ENCODE measurements around the gene TMEM238L. TPM values are rescaled to one million over a fixed set of nuclear protein-coding genes. Genes with fewer than 3 reads are reported as not detected.

The TMEM238L gene
- total RNA-seq, 4 donors from 2014 or later = not detected

- TF ChIP-seq CTCF (IDR thresholded peaks at IDR 0.05) = no peak
- no peak for TF ChIP-seq POLR2A (IDR thresholded peaks at IDR 0.05)
- TF ChIP-seq POLR2AphosphoS5 (IDR thresholded peaks at IDR 0.05) = no peak
- TF ChIP-seq EP300 (IDR thresholded peaks at IDR 0.05) = no peak
- 86 to 88% methylated on average over 7 to 9 of the region's 10 CpGs for WGBS, 2 donors (ENCODE audit: low coverage in 1 of 2)
- Histone ChIP-seq H3K4me3 (no peak overlapping the region), H3K36me3 (no peaks in the 10 kb centered on the region), H3K9me3 (no peaks in the 10 kb centered on the region), H3K27me3 (no peaks in the 10 kb centered on the region), H3K4me1 (no peaks in the 10 kb centered on the region), H3K27ac (no peak overlapping the region)
- ATAC-seq = no peak
Observed at GRCh38 chr17:10752696-10753095, 51.2 kb downstream of the TMEM238L start.

GRCh38 chr17:10751563-10751962, 52.3 kb downstream of the TMEM238L start:
- H3K9me3 ChIP-seq = no peaks in the 10 kb centered on the region
- TF ChIP-seq POLR2AphosphoS5 (IDR thresholded peaks at IDR 0.05) (no peak), EP300 (IDR thresholded peaks at IDR 0.05) (no peak), CTCF (IDR thresholded peaks at IDR 0.05) (no peak), POLR2A (IDR thresholded peaks at IDR 0.05) (no peak)
- H3K27me3 ChIP-seq = no peaks in the 10 kb centered on the region
- no peak overlapping the region for H3K27ac ChIP-seq
- ATAC-seq = no peak
- no peak overlapping the region for H3K4me3 ChIP-seq
- no peaks in the 10 kb centered on the region for H3K4me1 ChIP-seq
- no peaks in the 10 kb centered on the region for H3K36me3 ChIP-seq
- 80 to 100% methylated on average over 1 of the region's 3 CpGs for WGBS, 2 donors (ENCODE audit: low coverage in 1 of 2)

DNA sequence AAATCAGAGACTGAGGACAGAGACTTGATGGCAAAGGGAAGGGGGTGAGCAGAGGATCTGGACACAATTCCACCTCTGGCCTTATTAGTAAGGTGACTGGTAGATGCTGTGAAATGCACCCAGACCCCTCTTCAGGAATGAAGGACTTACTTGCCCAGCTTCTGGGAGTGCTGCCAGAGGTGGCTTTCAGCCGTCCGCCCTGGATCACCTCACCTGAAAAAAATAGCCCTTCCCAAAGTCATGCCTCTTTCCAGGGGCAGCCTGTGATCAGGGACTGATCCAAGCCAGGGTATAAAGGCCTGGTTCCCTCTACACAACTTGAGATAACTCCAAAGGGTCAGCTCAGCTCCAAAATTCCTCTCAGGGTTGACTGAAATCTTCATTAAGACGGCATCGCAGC, 53.7 kb downstream of the TMEM238L start:
- Histone ChIP-seq H3K36me3 (no peaks in the 10 kb centered on the region), H3K4me3 (no peak overlapping the region), H3K9me3 (no peaks in the 10 kb centered on the region), H3K4me1 (peaks cover 0 to 3% (median 0%) of the 10 kb centered on the region in 3 donors), H3K27me3 (no peaks in the 10 kb centered on the region), H3K27ac (no peak overlapping the region)
- TF ChIP-seq POLR2AphosphoS5 (IDR thresholded peaks at IDR 0.05) (no peak), POLR2A (IDR thresholded peaks at IDR 0.05) (no peak), EP300 (IDR thresholded peaks at IDR 0.05) (no peak), CTCF (IDR thresholded peaks at IDR 0.05) (no peak)
- WGBS, 2 donors (ENCODE audit: low coverage in 1 of 2) = 82 to 92% methylated on average over 3 to 4 of the region's 4 CpGs
- no peak for ATAC-seq

GRCh38 chr17:10748531-10749181, 55.2 kb downstream of the TMEM238L start:
- Histone ChIP-seq H3K4me1 (peaks cover 0 to 13% (median 0%) of the 10 kb centered on the region in 3 donors), H3K27ac (no peak overlapping the region), H3K9me3 (no peaks in the 10 kb centered on the region), H3K4me3 (no peak overlapping the region), H3K36me3 (no peaks in the 10 kb centered on the region), H3K27me3 (no peaks in the 10 kb centered on the region)
- WGBS, 2 donors (ENCODE audit: low coverage in 1 of 2) = 49 to 66% methylated on average over 3 to 4 of the region's 9 CpGs
- no peak for TF ChIP-seq POLR2AphosphoS5 (IDR thresholded peaks at IDR 0.05)
- no peak for TF ChIP-seq POLR2A (IDR thresholded peaks at IDR 0.05)
- no peak for TF ChIP-seq CTCF (IDR thresholded peaks at IDR 0.05)
- TF ChIP-seq EP300 (IDR thresholded peaks at IDR 0.05) = no peak
- no peak for ATAC-seq

GRCh38 chr17:10745231-10745630, 58.7 kb downstream of the TMEM238L start:
- ATAC-seq = peak; percentile 45
- H3K27ac ChIP-seq = peak overlapping the region in 1 of 4 donors; percentile 25
- 66 to 72% methylated on average over 4 to 6 of the region's 6 CpGs for WGBS, 2 donors (ENCODE audit: low coverage in 1 of 2)

More at GRCh38 chr17:10745231-10745630, 58.7 kb downstream of the TMEM238L start:
- TF ChIP-seq EP300 (IDR thresholded peaks at IDR 0.05) (no peak), POLR2AphosphoS5 (IDR thresholded peaks at IDR 0.05) (no peak), POLR2A (IDR thresholded peaks at IDR 0.05) (no peak), CTCF (IDR thresholded peaks at IDR 0.05) (no peak)
- H3K9me3 ChIP-seq = no peaks in the 10 kb centered on the region
- peaks cover 0 to 17% (median 0%) of the 10 kb centered on the region in 3 donors for H3K4me1 ChIP-seq
- H3K36me3 ChIP-seq = no peaks in the 10 kb centered on the region
- H3K27me3 ChIP-seq = no peaks in the 10 kb centered on the region
- H3K4me3 ChIP-seq = no peak overlapping the region

Measured in gastroesophageal sphincter (tissue), 4 donors.